Breast epithelium (tissue), 3 donors: Measurements from ENCODE around the gene PUS7.

Experiments used
- CTCF ChIP-seq, 3 donors: fragments of 450-650 bp; IDR thresholded peaks; one replicate each; pipeline ENCODE4 v1.5.1; 2016 to 2017; ENCODE audit warnings: antibody characterized with exemption in 3 of 3, mild to moderate bottlenecking in 3 of 3, moderate library complexity in 3 of 3
- POLR2A ChIP-seq: fragments of 450-650 bp; IDR thresholded peaks from one replicate; pipeline ENCODE4 v1.6.1; 2016; ENCODE audit warnings: antibody characterized with exemption, mild to moderate bottlenecking, moderate library complexity

- TF ChIP-seq CTCF (IDR thresholded peaks at IDR 0.05) (no peak), POLR2A (no peak)
Measured at GRCh38 chr7:105450177-105450861, 71.8 kb downstream of the PUS7 start.
